GM19463 (cell line): ENCODE results near the gene BRINP1.
"Not testable (repeated sequence)": the region's sequence is repeated elsewhere in the genome, so short reads cannot be mapped to it uniquely, and the experiment has no call there.

Experiments used
- ATAC-seq: cut with Tn5 transposase; IDR thresholded peaks from one replicate; pipeline ENCODE4 v1.9.1; 2021; ENCODE audit warnings: mild to moderate bottlenecking, moderate library complexity; ENCODE audit not compliant: unreplicated experiment

Gene BRINP1

DNA sequence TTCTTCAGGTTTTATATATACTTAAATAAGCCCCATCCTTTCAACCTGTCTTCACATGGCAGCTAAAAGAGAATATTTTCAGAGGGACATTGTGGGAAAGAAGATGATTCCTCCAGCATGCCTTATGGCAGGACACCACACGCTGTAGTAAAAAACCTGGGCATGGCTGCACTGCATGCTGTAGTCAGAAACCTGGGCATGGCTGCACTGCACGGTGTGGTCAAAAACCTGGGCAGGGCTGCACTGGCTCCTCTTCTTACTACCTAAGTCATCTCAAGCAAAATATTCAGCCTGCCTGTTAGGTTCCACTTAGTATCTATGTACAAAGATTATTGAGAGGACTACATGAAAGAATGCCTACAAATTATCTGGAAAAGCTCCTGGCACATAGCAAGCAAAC lies 153.6 kb downstream of the BRINP1 start:
- no peak for ATAC-seq

DNA sequence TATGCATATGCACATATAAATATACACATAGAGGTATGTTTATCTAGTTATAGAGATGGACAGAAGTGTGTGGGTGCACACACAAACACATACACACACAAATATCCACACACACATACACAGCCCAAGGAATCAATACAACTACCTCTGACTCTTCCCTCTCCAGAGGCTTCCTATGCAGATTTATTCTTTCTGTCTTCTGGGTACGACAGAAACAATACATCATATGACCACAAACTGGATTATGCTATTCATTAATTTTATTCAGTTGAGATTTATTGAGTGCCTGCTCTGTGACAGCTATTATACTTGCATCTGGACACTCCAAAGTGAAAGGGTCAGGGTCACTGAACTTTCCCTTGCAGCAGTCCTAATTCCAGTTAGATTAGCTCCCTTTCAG lies 155.8 kb downstream of the BRINP1 start:
- no peak for ATAC-seq

DNA sequence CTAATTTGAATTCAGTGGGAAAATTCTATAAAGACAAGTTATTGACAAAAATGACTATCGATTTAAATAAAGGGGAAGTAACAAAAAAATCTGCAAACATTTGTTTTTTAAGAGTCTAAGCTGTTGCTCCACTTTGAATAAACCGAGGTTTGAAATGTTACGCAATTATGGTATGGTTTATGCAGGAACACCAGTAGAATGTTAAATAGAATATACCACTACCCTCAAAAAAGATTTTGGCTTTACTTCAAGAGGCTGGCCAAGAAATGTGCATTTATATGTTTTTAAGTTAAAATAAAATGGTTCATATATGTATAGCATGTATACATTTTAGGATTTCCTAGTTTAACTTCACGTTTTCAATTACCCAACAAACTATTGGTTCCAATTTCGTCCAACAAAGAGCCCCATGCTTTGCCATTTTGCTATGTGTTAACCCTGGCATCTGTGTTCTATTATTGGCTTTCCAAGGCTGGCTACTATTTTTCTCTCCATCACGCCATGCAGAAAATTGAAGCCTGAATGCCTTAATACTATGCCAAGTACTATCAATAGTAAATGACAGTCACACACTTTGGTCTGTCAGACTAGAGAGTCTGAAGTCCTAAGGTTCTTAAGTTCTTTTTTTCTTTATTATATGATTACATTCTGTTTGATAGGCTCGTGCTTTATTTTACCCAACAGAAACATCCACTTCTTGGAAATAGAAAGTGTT lies 171.2 kb downstream of the BRINP1 start:
- ATAC-seq = no peak

DNA sequence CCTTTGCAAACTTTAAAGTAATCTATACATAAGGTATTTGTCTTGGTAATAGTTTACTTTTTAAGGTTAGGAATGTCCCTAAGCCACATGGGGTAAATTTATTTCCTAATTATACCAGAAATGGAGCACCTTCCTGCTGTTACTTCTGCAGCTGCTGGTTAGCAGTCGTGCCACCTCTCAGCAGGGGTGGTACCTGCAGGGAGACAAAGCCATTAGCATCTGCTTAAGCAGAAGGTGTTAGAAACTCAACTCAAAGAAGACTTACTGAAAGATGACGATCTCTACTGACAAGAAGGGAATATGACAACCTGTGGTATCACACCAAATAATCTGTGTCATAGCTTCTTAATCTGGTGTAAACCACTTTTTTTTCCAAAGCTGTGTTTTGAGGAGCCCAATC lies 173.7 kb downstream of the BRINP1 start:
- ATAC-seq = no peak

DNA sequence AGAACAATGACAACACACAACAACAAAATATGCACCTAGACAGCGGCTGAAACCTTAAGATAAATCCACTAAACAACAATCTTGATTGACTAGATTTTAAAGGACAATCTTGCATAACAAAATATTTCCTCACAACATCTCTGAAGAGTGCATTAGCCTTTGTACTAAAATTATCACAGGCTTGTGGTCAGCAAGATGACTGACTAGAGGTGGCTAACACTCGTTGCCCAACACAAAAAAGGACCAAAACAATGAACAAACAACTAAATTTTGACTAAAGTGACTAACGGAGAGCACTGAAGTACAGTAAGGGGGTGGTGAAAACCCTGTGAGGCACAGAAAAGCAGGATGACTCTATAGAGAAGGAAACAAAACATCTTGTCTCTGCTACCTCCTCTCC lies 183.9 kb downstream of the BRINP1 start:
- no peak for ATAC-seq

DNA sequence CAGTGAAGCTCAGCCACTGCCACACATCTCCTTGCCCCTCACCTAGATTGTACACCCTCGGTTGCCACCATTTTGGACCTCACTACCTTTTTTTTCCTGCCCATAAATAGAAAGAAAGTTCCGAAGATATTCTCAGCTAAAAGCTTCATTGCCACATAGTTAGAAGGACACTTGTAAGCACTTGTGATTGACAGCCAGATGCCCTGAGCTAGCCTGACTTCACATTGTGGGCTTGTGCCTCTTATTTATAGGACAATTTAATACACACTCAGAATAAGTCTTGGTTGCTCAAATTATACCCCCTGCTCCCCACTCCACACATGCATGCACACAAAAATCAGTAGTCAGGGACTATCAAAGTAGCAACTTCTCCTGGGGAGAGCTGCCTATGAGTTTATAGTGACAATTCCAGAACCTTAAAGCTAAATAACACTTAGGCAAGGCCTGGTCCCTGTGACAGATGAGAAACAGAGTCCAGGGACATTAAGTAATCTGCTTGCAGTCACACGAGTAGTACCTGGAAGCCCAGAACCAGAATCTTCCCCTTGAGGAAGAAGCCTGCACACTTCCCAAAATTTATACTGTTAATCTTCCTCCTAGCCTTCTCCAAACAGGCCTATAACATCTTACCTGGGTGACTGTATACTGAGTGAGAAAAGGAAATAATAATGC lies 184.8 kb downstream of the BRINP1 start:
- no peak for ATAC-seq

DNA sequence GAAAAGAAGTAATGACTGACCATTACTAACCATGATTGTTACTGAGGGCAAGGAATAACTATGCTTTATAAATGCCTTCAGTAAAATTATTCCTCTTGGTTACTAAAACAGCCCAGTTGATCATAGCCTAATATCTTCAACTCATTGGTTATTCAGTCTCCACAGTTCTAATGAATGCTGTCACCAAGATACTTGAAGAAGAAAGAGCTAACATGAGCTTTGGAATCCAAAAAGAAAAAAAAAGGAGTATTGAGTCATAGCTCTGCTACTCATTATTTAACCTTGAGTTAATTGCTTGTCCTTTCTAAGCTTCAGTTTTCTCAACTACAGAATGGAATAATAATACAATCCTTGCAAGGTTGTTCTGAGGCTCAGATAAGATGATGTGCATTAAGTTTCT lies 187.7 kb downstream of the BRINP1 start:
- no peak for ATAC-seq

DNA sequence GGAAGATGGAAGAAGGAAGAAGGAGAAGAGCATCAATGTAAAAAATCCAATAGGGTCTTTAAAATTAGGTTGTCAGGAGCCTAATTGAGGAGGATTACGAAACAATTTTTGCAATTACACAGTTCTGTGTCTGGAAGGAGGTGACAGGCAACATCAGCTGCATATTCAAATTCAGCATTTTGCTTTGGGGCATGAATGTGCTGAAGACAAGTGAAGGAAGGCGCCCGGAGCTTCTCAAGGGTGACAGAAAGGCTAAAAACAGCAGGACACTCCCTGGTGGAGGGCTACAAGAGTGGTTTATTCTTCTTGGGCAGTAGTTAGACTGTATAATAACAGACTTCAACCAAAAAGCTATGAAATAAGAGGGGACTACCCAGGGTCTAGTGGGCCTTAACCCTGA lies 188.3 kb downstream of the BRINP1 start:
- no peak for ATAC-seq

DNA sequence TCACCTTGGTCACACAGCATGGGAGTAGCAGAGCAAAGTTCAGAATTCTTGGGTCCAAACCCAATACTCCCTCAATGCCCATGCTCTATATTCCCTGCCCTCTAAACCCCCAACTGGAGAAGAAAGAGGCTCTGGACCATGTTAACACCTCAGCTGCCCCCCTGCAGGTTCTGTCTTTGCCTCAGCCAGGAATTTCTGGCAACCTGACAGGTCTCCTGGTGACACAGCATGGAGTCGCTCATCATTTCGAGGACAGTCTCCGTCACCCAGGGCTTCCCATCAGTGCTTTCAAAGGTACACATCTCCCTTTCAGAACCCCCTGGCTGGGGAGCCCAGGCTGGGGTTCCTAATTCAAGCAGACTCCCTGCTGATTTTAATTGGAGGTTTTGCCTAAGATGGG lies 189.5 kb downstream of the BRINP1 start:
- no peak for ATAC-seq

DNA sequence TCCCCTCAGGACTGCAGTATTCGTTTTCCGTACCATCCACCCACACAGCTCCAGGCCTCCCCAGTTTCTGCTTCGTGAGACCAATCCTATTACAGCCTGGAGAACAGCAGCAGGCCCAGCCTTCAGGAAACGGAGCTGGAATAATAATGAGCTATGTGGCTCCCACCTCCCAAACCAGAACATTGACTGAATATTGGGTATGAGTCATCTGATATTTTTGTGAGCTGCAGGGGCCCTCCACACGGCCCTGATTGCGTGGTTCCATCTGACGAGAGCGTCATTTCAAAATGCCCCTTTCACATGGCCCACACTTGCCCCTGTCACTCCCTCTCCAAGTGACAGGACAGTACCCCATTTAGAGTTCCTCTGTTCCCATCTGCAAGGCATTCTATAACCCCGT lies 192.0 kb downstream of the BRINP1 start:
- no peak for ATAC-seq

DNA sequence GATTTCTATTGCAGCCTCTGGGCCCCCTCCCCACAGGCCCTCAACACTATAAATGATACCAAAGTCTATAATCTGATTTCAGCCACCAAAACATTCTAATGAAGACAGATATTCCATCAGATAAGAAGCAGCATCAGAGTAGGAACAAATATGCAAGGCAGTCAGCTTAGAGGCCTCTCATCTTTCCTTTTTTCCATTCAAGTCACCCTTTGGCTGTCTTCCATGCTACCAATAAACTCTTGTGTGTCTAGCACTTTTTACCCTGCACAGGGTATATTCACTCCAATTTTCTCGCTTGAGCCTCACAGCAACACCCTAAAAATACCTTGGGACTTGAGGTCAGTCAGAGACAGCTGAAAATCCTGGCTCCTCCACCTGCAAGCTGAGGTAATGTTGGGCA lies 193.7 kb downstream of the BRINP1 start:
- no peak for ATAC-seq

DNA sequence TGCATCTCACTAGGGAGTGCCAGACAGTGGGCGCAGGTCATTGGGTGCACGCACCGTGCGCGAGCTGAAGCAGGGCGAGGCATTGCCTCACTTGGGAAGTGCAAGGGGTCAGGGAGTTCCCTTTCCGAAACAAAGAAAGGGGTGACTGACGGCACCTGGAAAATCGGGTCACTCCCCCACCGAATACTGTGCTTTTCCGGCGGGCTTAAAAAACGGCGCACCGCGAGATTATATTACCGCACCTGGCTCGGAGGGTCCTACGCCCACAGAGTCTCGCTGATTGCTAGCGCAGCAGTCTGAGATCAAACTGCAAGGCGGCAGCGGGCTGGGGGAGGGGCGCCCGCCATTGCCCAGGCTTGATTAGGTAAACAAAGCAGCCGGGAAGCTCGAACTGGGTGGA lies 200.0 kb downstream of the BRINP1 start:
- ATAC-seq = not testable (repeated sequence)

DNA sequence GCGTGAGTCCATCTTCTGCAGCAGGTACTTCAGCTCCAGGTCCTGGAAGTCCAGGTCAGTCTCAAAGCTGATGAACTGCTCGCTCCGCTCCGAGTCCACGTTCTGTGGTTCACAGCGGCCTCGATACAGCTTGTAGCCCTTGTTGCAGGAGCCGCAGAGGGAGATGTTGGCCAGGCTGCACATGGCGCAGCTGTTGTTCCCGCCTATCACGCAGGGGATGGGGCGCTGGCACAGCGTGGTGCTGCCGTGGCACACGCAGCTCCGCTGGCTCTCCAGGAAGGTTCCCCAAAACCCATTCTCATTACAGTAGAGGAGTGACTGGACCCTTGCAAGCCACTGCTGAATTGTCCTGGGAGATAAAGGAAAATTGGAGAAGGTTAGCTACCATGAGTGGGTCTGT lies 201.4 kb downstream of the BRINP1 start:
- ATAC-seq = no peak

DNA sequence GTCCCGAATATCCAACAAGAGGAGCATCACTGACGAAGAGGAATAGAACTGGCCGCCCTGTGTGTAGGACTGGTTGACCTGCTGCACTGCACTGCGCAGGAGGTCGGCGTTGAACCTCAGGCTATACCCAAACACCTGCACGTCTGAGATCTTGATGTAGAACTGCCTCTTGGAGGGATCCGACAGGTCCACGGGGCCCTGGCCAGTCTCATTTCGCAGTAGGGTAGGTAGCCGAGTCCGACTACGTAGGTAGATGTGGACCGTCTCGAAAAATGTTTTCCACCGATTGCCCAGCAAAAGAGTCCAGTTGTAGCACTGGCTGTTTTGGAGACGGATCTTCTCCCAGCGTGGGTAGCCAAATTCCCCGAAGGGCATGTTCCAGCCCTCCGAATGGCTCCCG lies 202.0 kb downstream of the BRINP1 start:
- no peak for ATAC-seq

DNA sequence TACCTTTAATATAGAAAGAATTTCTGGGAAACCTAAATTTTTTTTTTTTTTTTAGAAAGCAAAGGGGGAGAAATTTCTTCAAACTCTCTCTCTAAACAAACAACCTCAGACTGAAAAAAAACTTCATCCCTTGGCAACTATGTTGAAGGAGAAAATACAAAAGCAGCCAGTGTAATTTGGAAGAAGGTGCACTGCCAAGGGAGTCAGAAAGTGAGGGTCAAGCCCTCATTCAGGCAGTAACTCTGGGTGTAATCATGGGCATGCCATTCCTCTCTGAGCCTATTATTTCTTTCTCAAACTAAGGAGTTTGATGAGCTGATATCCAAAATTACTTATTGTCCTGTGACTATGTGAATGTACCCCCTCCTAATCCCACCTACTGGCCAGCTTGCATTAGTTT lies 203.1 kb downstream of the BRINP1 start:
- ATAC-seq = no peak

DNA sequence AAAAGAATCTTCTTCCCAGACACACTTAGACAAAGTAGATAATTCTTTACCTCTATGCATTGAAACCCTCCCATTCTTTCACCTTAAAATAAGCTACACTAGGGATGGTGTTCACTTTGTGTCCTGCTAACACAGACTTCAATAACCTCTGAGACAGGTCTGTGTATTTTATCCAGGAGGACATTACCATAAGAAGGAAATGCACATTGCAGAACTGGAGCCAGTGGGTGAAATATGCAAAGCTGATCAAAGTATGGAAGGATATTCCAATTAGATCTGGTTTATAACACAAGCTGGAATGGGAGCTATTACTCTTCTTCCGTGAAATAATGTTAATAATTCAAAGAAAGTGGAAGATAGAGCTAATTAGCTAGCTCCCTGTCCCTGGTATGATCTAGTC lies 204.1 kb downstream of the BRINP1 start:
- ATAC-seq = no peak

DNA sequence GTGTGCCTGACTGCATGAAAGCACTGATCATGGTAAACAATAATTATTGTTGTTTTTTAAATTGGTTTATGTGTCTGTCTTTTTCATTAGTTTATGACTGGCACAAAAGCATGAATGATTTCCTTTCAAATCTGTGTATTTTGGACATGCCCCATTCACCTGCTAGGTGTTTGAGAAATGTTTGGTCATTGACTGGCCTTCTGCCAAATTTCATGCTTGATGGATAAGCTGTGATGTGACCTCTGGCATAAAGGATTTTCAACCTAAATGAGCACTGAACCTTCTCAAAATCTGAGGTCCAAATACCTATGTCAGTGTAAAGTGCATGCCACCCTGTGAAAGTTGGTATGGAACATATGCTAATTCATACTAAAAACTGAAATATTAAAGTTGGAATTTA lies 204.5 kb downstream of the BRINP1 start:
- no peak for ATAC-seq

DNA sequence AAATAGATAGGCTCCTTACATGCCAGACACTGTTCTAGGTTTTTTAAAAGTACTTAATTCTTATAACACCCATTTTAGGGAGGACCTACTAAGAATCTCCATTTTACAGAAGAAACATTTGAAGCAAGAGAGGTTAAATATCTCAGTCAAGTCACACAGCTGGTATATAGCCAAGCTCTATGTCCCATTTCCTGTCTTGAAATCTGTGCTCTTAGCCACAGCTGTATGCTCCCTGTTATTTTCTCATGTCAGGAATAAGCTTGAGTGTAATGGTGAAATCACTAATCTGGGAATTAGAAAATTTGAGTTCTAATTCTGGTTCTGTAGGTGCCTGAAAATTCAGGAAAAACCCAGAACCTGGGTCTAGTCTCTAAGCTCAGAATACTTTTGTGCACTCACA lies 208.7 kb downstream of the BRINP1 start:
- ATAC-seq = no peak

DNA sequence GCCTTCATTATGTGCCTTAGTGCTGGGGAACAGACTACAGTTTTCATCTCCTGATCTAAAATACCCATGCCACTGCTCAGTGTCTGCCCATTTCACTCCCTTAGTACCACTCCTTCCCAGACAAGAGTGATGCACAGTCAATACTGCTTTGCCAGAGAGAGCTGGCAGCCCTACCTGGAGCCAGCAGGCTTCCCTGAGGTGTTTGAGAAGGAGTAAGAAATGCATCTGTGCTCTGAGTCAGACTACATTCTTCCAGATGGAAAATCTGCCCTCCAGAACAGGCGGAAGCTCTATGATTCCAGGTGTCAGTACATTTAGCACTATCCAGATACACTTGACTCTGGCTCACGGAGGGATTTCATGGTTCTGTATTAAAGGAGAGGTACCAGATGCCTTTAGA lies 209.8 kb downstream of the BRINP1 start:
- ATAC-seq = no peak

DNA sequence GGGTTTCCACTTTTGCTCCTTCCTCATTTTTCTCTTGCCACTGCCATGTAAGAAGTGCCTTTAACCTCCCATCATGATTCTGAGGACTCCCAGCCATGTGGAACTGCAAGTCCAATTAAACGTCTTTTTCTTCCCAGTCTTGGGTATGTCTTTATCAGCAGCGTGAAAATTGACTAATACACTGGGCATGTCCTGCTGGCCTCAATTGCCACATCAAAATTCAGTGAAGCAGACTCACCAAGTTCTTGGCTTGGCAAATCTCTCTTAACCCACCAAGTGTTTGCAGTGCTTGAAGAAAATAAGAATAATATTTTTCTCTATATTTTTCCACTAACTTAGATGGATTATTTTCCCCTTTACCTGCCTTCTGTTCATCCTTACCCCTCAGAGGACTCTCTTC lies 212.0 kb downstream of the BRINP1 start:
- no peak for ATAC-seq

DNA sequence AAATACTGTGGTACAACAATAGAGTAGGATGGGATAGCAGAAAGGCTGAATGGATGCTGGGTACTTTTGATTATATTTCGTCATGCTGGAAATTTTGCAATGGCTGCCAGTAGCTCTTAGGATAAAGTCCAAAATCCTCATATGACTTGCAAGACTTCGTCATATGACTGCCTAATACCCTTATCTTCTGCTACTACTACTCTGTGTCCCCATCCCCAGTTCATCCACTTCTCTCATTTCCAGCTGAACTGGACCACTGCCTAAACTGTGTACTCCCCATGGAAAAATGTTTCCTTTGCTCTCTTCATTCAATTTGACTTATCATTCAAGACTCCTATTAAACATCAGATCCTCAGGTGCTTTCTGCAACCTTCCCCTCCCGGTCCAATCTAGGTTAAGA lies 212.9 kb downstream of the BRINP1 start:
- ATAC-seq = no peak

DNA sequence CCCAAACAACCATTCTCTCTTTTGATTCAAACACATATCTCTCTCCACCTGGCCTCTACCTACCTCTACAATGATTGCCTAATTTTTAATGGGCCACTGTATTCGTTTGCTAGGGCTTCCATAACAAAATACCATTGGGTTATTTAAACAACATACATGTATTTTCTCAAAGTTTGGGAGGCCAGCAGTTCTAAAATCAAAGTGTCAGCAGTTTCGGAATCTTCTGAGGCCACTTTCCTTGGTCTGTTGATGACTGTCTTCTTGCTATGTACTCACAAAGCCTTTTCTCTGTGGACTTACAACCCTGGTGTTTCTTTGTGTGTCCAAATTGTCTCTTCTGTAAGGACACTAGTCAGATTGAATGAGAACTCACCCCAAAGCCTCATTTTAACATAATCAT lies 214.7 kb downstream of the BRINP1 start:
- ATAC-seq = no peak

DNA sequence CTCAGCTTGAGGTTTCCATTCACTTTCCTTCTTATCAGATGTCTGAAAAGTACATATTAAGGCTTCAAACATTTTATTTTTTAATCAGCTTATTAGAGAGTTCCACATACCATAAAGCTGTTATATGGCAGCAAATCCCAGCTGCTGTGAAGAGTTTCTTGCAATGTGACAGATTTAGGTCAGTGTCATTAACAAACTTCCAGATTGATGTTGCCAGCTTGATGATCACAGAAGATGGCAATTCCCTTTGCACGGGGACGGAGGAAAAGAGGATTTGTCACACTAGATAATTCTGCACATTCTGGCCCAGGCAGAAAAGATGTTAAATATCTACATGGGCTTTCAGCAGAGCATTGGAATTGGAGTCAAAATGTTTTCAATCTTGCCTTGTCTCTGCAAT lies 215.8 kb downstream of the BRINP1 start:
- ATAC-seq = no peak
